LNCAP (cell line): ENCODE data around the gene NAP1L1.

Experiments
- CTCF ChIP-seq: fragments of 450-650 bp; IDR thresholded peaks from 2 replicates; pipeline ENCODE4 v1.5.1; 2017; ENCODE audit warnings: mild to moderate bottlenecking

NAP1L1 gene

GRCh38 chr12:76028571-76029277 lies 55.8 kb downstream of the NAP1L1 start:
- no peak for TF ChIP-seq CTCF

- no peak for TF ChIP-seq CTCF
Measured at GRCh38 chr12:76026643-76027063, 57.8 kb downstream of the NAP1L1 start.

GRCh38 chr12:76025601-76026575 lies 58.6 kb downstream of the NAP1L1 start:
- no peak for TF ChIP-seq CTCF

- TF ChIP-seq CTCF, result no peak
Measured at GRCh38 chr12:76024942-76025600, 59.4 kb downstream of the NAP1L1 start.

GRCh38 chr12:76024102-76024781 lies 60.2 kb downstream of the NAP1L1 start:
- no peak for TF ChIP-seq CTCF

- TF ChIP-seq CTCF, result no peak
Measured at GRCh38 chr12:76023069-76023690, 61.3 kb downstream of the NAP1L1 start.
